Nephron (organoid): ENCODE results near the gene SMG7.

Experiments used
- H3K27ac Mint-ChIP-seq, 3 experiments: 2 replicates each; pipeline ENCODE4 v1.8.0; 2020; ENCODE audit warnings: mixed read lengths in 3 of 3, mild to moderate bottlenecking in 2 of 3, moderate library complexity in 1 of 3
- H3K27me3 Mint-ChIP-seq: 2 replicates; pipeline ENCODE4 v1.8.0; 2021; ENCODE audit warnings: low read depth, mild to moderate bottlenecking, moderate library complexity, mixed read lengths
- H3K36me3 Mint-ChIP-seq: 2 replicates; pipeline ENCODE4 v1.8.0; 2020; ENCODE audit warnings: low read depth, mixed read lengths
- H3K4me1 Mint-ChIP-seq: 2 replicates; pipeline ENCODE4 v1.8.0; 2020; ENCODE audit warnings: mixed read lengths
- H3K4me3 Mint-ChIP-seq, 3 experiments: 2 replicates each; pipeline ENCODE4 v1.8.0; 2020; ENCODE audit warnings: mild to moderate bottlenecking in 3 of 3, mixed read lengths in 3 of 3, moderate library complexity in 2 of 3
- H3K9me3 Mint-ChIP-seq: 2 replicates; pipeline ENCODE4 v1.8.0; 2020; ENCODE audit warnings: mixed read lengths
- CTCF ChIP-seq, 3 experiments: fragments of 200-600 bp; sonication (generic); IDR thresholded peaks; one replicate each; pipeline ENCODE4 v1.5.0; 2021; ENCODE audit warnings: antibody characterized with exemption in 3 of 3; ENCODE audit not compliant: unreplicated experiment in 3 of 3

SMG7 gene

GRCh38 chr1:183432548-183432875 lies 39.8 kb upstream of the SMG7 start:
- TF ChIP-seq CTCF (IDR thresholded peaks at IDR 0.05; ENCODE audit: unreplicated experiment in 3 of 3): no peak
- H3K4me3 Mint-ChIP-seq: no peak overlapping the region
- no peak overlapping the region for H3K27ac Mint-ChIP-seq
- H3K4me1 Mint-ChIP-seq: no peaks in the 10 kb centered on the region
- H3K36me3 Mint-ChIP-seq: no peaks in the 10 kb centered on the region
- H3K9me3 Mint-ChIP-seq: no peaks in the 10 kb centered on the region
- no peaks in the 10 kb centered on the region for H3K27me3 Mint-ChIP-seq

- no peaks in the 10 kb centered on the region for H3K9me3 Mint-ChIP-seq
- H3K36me3 Mint-ChIP-seq: no peaks in the 10 kb centered on the region
- TF ChIP-seq CTCF (IDR thresholded peaks at IDR 0.05; ENCODE audit: unreplicated experiment in 3 of 3): no peak
- H3K27ac Mint-ChIP-seq: no peak overlapping the region
- H3K4me1 Mint-ChIP-seq: no peaks in the 10 kb centered on the region
- H3K4me3 Mint-ChIP-seq: no peak overlapping the region
- H3K27me3 Mint-ChIP-seq: no peaks in the 10 kb centered on the region
These were observed 38.6 kb upstream of the SMG7 start for GRCh38 chr1:183433703-183434102.

- Mint-ChIP-seq H3K27ac (no peak overlapping the region), H3K9me3 (no peaks in the 10 kb centered on the region), H3K36me3 (no peaks in the 10 kb centered on the region), H3K27me3 (no peaks in the 10 kb centered on the region), H3K4me3 (no peak overlapping the region), H3K4me1 (no peaks in the 10 kb centered on the region)
- TF ChIP-seq CTCF (IDR thresholded peaks at IDR 0.05; ENCODE audit: unreplicated experiment in 3 of 3): no peak
These were observed 36.8 kb upstream of the SMG7 start for GRCh38 chr1:183435497-183435896.

- no peak for TF ChIP-seq CTCF (IDR thresholded peaks at IDR 0.05; ENCODE audit: unreplicated experiment in 3 of 3)
These were observed 34.2 kb upstream of the SMG7 start for GRCh38 chr1:183438060-183438459.

GRCh38 chr1:183443011-183443410 lies 29.3 kb upstream of the SMG7 start:
- Mint-ChIP-seq H3K4me1 (no peaks in the 10 kb centered on the region), H3K36me3 (no peaks in the 10 kb centered on the region), H3K27me3 (peaks cover 5% of the 10 kb centered on the region), H3K27ac (no peak overlapping the region), H3K9me3 (no peaks in the 10 kb centered on the region), H3K4me3 (no peak overlapping the region)
- TF ChIP-seq CTCF (IDR thresholded peaks at IDR 0.05; ENCODE audit: unreplicated experiment in 3 of 3): no peak

More at GRCh38 chr1:183438060-183438459, 34.2 kb upstream of the SMG7 start:
- no peak overlapping the region for H3K27ac Mint-ChIP-seq
- H3K27me3 Mint-ChIP-seq: peaks cover 5% of the 10 kb centered on the region
- H3K4me1 Mint-ChIP-seq: no peaks in the 10 kb centered on the region
- no peak overlapping the region for H3K4me3 Mint-ChIP-seq
- H3K36me3 Mint-ChIP-seq: no peaks in the 10 kb centered on the region
- no peaks in the 10 kb centered on the region for H3K9me3 Mint-ChIP-seq

GRCh38 chr1:183443466-183443865 lies 28.8 kb upstream of the SMG7 start:
- Mint-ChIP-seq H3K36me3 (no peaks in the 10 kb centered on the region), H3K4me3 (no peak overlapping the region), H3K9me3 (no peaks in the 10 kb centered on the region), H3K27ac (no peak overlapping the region), H3K4me1 (no peaks in the 10 kb centered on the region), H3K27me3 (peaks cover 5% of the 10 kb centered on the region)
- no peak for TF ChIP-seq CTCF (IDR thresholded peaks at IDR 0.05; ENCODE audit: unreplicated experiment in 3 of 3)
